ENCODE data around the gene PROKR2. TPM values are rescaled to one million over a fixed set of nuclear protein-coding genes. Genes with fewer than 3 reads are reported as not detected.

The PROKR2 gene
- total and polyA plus RNA-seq, 9 of the 15 experiments (the other 6 are each of a cell fraction or from before 2014, with no cell fraction given): not detected

- in situ Hi-C loops (cut with MboI): no loop called here
- Histone ChIP-seq H4K20me1 (replicated peaks; ENCODE audit: control insufficient read depth, insufficient read depth, low read length) (no peaks in the 10 kb centered on the region), H2AFZ (ENCODE audit: low read depth, low read length) (no peak overlapping the region), H3K4me1 (replicated peaks in 1 of 2; ENCODE audit: control insufficient read depth in 2 of 2, insufficient read depth in 2 of 2, low read length in 2 of 2) (no peaks in the 10 kb centered on the region), H3K9me3 (replicated peaks; ENCODE audit: control insufficient read depth, insufficient read depth, low read depth, low read length) (no peaks in the 10 kb centered on the region), H3K79me2 (ENCODE audit: control insufficient read depth, insufficient read depth, low read length) (no peaks in the 10 kb centered on the region), H3K4me2 (ENCODE audit: insufficient read depth, low read length) (no peak overlapping the region), H3K27me3 (ENCODE audit: control insufficient read depth in 2 of 2, insufficient read depth in 2 of 2, low read length in 2 of 2) (no peaks in the 10 kb centered on the region), H3K9ac (ENCODE audit: insufficient read depth in 1 of 2, low read depth in 2 of 2, low read length in 2 of 2) (no peak overlapping the region), H3K4me3 (no peak overlapping the region), H3K27ac (ENCODE audit: extremely low read depth, low read depth, low read length) (no peak overlapping the region), H3K36me3 (ENCODE audit: control insufficient read depth, insufficient read depth, low read length) (no peaks in the 10 kb centered on the region), H3K9me1 (ENCODE audit: control insufficient read depth, insufficient read depth, low read length) (no peaks in the 10 kb centered on the region)
- no peak for ATAC-seq
- CTCF ChIA-PET (ENCODE audit: low intra/inter-chr PET ratio): no interaction called here
- 0% methylated on average over 3 of the region's 3 CpGs for WGBS (ENCODE audit: insufficient coverage, low coverage, missing lambda C conversion rate)
- BruUV-seq (replicated peaks): no TSS peak
- DNase-seq (ENCODE audit: extremely low read depth in 1 of 4, low spot score in 3 of 4): no peak
- TF ChIP-seq, protein P1, sequence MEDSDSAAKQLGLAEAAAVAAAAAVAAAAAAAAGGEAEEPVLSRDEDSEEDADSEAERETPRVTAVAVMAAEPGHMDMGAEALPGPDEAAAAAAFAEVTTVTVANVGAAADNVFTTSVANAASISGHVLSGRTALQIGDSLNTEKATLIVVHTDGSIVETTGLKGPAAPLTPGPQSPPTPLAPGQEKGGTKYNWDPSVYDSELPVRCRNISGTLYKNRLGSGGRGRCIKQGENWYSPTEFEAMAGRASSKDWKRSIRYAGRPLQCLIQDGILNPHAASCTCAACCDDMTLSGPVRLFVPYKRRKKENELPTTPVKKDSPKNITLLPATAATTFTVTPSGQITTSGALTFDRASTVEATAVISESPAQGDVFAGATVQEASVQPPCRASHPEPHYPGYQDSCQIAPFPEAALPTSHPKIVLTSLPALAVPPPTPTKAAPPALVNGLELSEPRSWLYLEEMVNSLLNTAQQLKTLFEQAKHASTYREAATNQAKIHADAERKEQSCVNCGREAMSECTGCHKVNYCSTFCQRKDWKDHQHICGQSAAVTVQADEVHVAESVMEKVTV (CRISPR knock-in tag; IDR thresholded peaks at IDR 0.05): no peak
- TF ChIP-seq ZBTB12 (CRISPR knock-in tag; IDR thresholded peaks at IDR 0.05) (no peak), MTA1 (IDR thresholded peaks at IDR 0.05; ENCODE audit: borderline replicate concordance) (no peak), MTA2 (IDR thresholded peaks at IDR 0.05; ENCODE audit: low read depth) (no peak), DMBX1 (CRISPR knock-in tag; IDR thresholded peaks at IDR 0.05; ENCODE audit: borderline replicate concordance) (no peak), WHSC1 (IDR thresholded peaks at IDR 0.05; ENCODE audit: low read length) (no peak), ZNF133 (CRISPR knock-in tag; IDR thresholded peaks at IDR 0.05) (no peak), SMAD2 (IDR thresholded peaks at IDR 0.05; ENCODE audit: low read depth, low read length) (no peak), TOE1 (IDR thresholded peaks at IDR 0.05; ENCODE audit: borderline replicate concordance) (no peak), TOE1 (CRISPR knock-in tag; IDR thresholded peaks at IDR 0.05; ENCODE audit: borderline replicate concordance, low read depth) (no peak)
- intact Hi-C loops (cut with micrococcal nuclease): no loop called here
- FAIRE-seq: no peak
- POLR2A ChIA-PET: no interaction called here
Observed at GRCh38 chr20:5364997-5365597, 48.3 kb upstream of the PROKR2 start.
